ENCODE results near the gene ASIC4. TPM values are rescaled to one million over a fixed set of nuclear protein-coding genes. Genes with fewer than 3 reads are reported as not detected.

The ASIC4 gene
- total RNA-seq, 1 experiment from 2014 or later, result 0.17 TPM

- peaks cover 29% of the 10 kb centered on the region for H3K36me3 Mint-ChIP-seq (ENCODE audit: insufficient read depth, unreplicated experiment)
- DNase-seq, result no peak
- H3K4me3 Mint-ChIP-seq (ENCODE audit: low read depth, unreplicated experiment), result peak overlapping the region; percentile 56
- no TSS peak for BruUV-seq (replicated peaks)
- peaks cover 98% of the 10 kb centered on the region for H3K27me3 Mint-ChIP-seq (ENCODE audit: unreplicated experiment)
- no peak for TF ChIP-seq CTCF (IDR thresholded peaks at IDR 0.05; ENCODE audit: unreplicated experiment)
- no peaks in the 10 kb centered on the region for H3K9me3 Mint-ChIP-seq (ENCODE audit: low read depth, unreplicated experiment)
- CTCF ChIA-PET, result interaction anchor here (1.0 to 1.4 kb wide), 3 partner anchors 15 to 18 kb away, joined by 3 to 4 read pairs (median 3); partner anchors contain the start of gene GMPPA
- intact Hi-C loops (cut with micrococcal nuclease; ENCODE audit: unreplicated experiment), result no loop called here
- H3K27ac Mint-ChIP-seq (ENCODE audit: unreplicated experiment), result no peak overlapping the region
- peaks cover 29% of the 10 kb centered on the region for H3K4me1 Mint-ChIP-seq (ENCODE audit: low read depth, unreplicated experiment)
These were observed 495 bp upstream of the ASIC4 start for GRCh38 chr2:219513787-219514186.

DNA sequence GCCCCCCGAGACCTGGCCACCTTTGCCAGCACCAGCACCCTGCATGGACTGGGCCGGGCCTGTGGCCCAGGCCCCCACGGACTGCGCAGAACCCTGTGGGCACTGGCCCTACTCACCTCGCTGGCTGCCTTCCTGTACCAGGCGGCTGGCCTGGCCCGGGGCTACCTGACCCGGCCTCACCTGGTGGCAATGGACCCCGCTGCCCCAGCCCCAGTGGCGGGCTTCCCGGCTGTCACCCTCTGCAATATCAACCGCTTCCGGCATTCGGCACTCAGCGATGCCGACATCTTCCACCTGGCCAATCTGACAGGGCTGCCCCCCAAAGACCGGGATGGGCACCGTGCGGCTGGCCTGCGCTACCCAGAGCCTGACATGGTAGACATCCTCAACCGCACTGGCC, 554 bp downstream of the ASIC4 start:
- Mint-ChIP-seq H3K36me3 (ENCODE audit: insufficient read depth, unreplicated experiment) (peaks cover 22% of the 10 kb centered on the region), H3K9me3 (ENCODE audit: low read depth, unreplicated experiment) (no peaks in the 10 kb centered on the region), H3K4me3 (ENCODE audit: low read depth, unreplicated experiment) (no peak overlapping the region), H3K4me1 (ENCODE audit: low read depth, unreplicated experiment) (peaks cover 26% of the 10 kb centered on the region), H3K27me3 (ENCODE audit: unreplicated experiment) (peaks cover 100% of the 10 kb centered on the region), H3K27ac (ENCODE audit: unreplicated experiment) (no peak overlapping the region)
- TF ChIP-seq CTCF (IDR thresholded peaks at IDR 0.05; ENCODE audit: unreplicated experiment), result no peak
- intact Hi-C loops (cut with micrococcal nuclease; ENCODE audit: unreplicated experiment), result no loop called here
- no TSS peak for BruUV-seq (replicated peaks)
- DNase-seq, result no peak
- CTCF ChIA-PET, result interaction anchor here (0.5 to 1.9 kb wide), 3 partner anchors 15 to 54 kb away, joined by 3 to 5 read pairs (median 3); a partner anchor contains a TSS

- no peak overlapping the region for H3K4me3 Mint-ChIP-seq (ENCODE audit: low read depth, unreplicated experiment)
- CTCF ChIA-PET, result interaction anchor here (1.9 kb wide), 1 partner anchor 21 kb away, joined by 5 read pairs; a partner anchor contains a TSS
- TF ChIP-seq CTCF (IDR thresholded peaks at IDR 0.05; ENCODE audit: unreplicated experiment), result no peak
- peaks cover 19% of the 10 kb centered on the region for H3K4me1 Mint-ChIP-seq (ENCODE audit: low read depth, unreplicated experiment)
- H3K27me3 Mint-ChIP-seq (ENCODE audit: unreplicated experiment), result peaks cover 100% of the 10 kb centered on the region
- no TSS peak for BruUV-seq (replicated peaks)
- intact Hi-C loops (cut with micrococcal nuclease; ENCODE audit: unreplicated experiment), result no loop called here
- no peak overlapping the region for H3K27ac Mint-ChIP-seq (ENCODE audit: unreplicated experiment)
- peaks cover 10% of the 10 kb centered on the region for H3K36me3 Mint-ChIP-seq (ENCODE audit: insufficient read depth, unreplicated experiment)
- no peak for DNase-seq
- no peaks in the 10 kb centered on the region for H3K9me3 Mint-ChIP-seq (ENCODE audit: low read depth, unreplicated experiment)
These were observed 1.8 kb downstream of the ASIC4 start for GRCh38 chr2:219515874-219516629.

DNA sequence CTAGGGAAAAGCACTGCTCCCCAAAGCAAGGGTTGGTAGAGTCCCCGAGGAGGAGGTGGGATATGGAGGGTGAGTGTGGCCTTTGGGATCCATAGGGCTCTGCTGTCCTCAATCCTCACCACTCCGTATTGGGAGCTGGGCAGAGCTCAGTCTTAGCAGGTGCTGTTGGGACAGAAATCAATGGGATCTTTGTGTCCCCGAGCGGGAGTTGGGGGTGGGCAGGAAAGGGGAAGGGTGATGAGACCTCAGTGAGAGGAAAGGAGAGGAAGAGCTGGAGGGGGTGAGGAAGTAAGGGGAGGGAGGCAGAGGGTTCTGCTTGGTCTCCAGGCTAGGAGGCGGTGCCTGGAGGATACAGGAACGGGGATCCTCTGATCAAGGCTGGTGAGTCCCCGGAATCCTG, 2.6 kb downstream of the ASIC4 start:
- no peak for DNase-seq
- Mint-ChIP-seq H3K27ac (ENCODE audit: unreplicated experiment) (no peak overlapping the region), H3K4me1 (ENCODE audit: low read depth, unreplicated experiment) (peaks cover 27% of the 10 kb centered on the region), H3K27me3 (ENCODE audit: unreplicated experiment) (peaks cover 100% of the 10 kb centered on the region), H3K36me3 (ENCODE audit: insufficient read depth, unreplicated experiment) (peaks cover 9% of the 10 kb centered on the region), H3K9me3 (ENCODE audit: low read depth, unreplicated experiment) (no peaks in the 10 kb centered on the region), H3K4me3 (ENCODE audit: low read depth, unreplicated experiment) (no peak overlapping the region)
- no peak for TF ChIP-seq CTCF (IDR thresholded peaks at IDR 0.05; ENCODE audit: unreplicated experiment)
- BruUV-seq (replicated peaks), result no TSS peak
- CTCF ChIA-PET, result interaction anchor here (0.5 kb wide), 1 partner anchor 84 kb away, joined by 3 read pairs; no protein-coding TSS in a partner anchor
- intact Hi-C loops (cut with micrococcal nuclease; ENCODE audit: unreplicated experiment), result no loop called here
